Transverse colon (tissue), 4 donors: Measurements from ENCODE around the gene MYBL2.

Source experiments
- CTCF ChIP-seq, 5 experiments: fragments of 200-600 bp in 3 of 5; fragments of 450-650 bp in 2 of 5; sonication (generic) in 3 of 5; IDR thresholded peaks; 1 replicate in 2 of 5; 2 replicates in 3 of 5; pipeline ENCODE4 v1.5.1; 2016 to 2017; ENCODE audit warnings: antibody characterized with exemption in 5 of 5, inconsistent platforms in 3 of 5, mild to moderate bottlenecking in 2 of 5, moderate library complexity in 1 of 5
- POLR2A ChIP-seq: fragments of 450-650 bp; IDR thresholded peaks from one replicate; pipeline ENCODE4 v1.6.1; 2016; ENCODE audit warnings: antibody characterized with exemption, mild to moderate bottlenecking, moderate library complexity
- POLR2AphosphoS5 ChIP-seq, 3 donors: sonication (generic); formaldehyde crosslinking; IDR thresholded peaks; one replicate each; pipeline ENCODE4 v1.6.1; 2016; ENCODE audit warnings: antibody characterized with exemption in 3 of 3

GRCh38 chr20:43667341-43668132 is 623 bp downstream of the MYBL2 start:
- no peak for TF ChIP-seq POLR2AphosphoS5 (IDR thresholded peaks at IDR 0.05)
- no peak for TF ChIP-seq POLR2A
- TF ChIP-seq CTCF (IDR thresholded peaks at IDR 0.05), result no peak
